HCT116 (cell line): ENCODE measurements around the gene SGK2. TPM values are rescaled to one million over a fixed set of nuclear protein-coding genes. Genes with fewer than 3 reads are reported as not detected.

ENCODE experiments used
- ATAC-seq: fragments of 200-7000 bp; cut with Tn5 transposase; 2 replicates; pipeline ENCODE4 v1.9.1; 2020; ENCODE audit warnings: mild to moderate bottlenecking, moderate library complexity
- BruUV-seq: library from RNA; stranded (reverse); fragments of 400-500 nt; replicated peaks from 2 replicates; lab custom pipeline; 2021; lab: Mats Ljungman, UMichigan
- CTCF ChIA-PET: fragments of 300-600 bp; sonication (Branson Sonifier 250); formaldehyde crosslinking; loops from one replicate; lab custom pipeline; 2021; ENCODE audit warnings: antibody characterized with exemption; lab: Charles Lee
- POLR2A ChIA-PET: fragments of 300-600, 350-600 bp; sonication (Branson Sonifier 250); formaldehyde crosslinking; loops from one replicate; lab custom pipeline; 2021; ENCODE audit warnings: antibody characterized with exemption; lab: Charles Lee
- RAD21 ChIA-PET, 2 experiments: fragments of 300-600 bp; sonication (Branson Sonifier 250); formaldehyde crosslinking; loops; one replicate each; lab custom pipeline; 2023; ENCODE audit warnings: low total read pairs in 2 of 2; ENCODE audit not compliant: uncharacterized antibody in 2 of 2, unreplicated experiment in 2 of 2, low non-redundant PET in 1 of 2; lab: Charles Lee
- DNase-seq: peaks from one replicate; pipeline ENCODE4 v3.0.0-alpha.2; 2010; ENCODE audit warnings: low read depth, low spot score
- H2AFZ ChIP-seq: fragments of 200-600 bp; shearing (Covaris generic), sonication (generic); 2 replicates; pipeline ENCODE4 v1.6.1; 2017; ENCODE audit warnings: low read depth, mixed run types, mixed read lengths, antibody characterized with exemption, low read length; ENCODE audit not compliant: poor library complexity, severe bottlenecking
- H3K27ac ChIP-seq: 2 replicates; pipeline ENCODE4 v1.5.1; 2012; ENCODE audit warnings: low read depth, low read length
- H3K27me3 ChIP-seq: fragments of 200-600 bp; sonication (generic); 2 replicates; pipeline ENCODE4 v1.6.1; 2016; ENCODE audit warnings: mixed run types, low read length, mixed read lengths; ENCODE audit not compliant: insufficient read depth
- H3K36me3 ChIP-seq, 2 experiments: fragments of 200-500 bp in 1 of 2; fragments of 200-600 bp in 1 of 2; sonication (Bioruptor generic) in 1 of 2; sonication (generic) in 1 of 2; 2 replicates each; pipeline versions ENCODE4 v1.5.1 to v1.6.1; 2014 to 2016; ENCODE audit warnings: low read length in 2 of 2, inconsistent platforms in 1 of 2, mixed read lengths in 1 of 2, mixed run types in 1 of 2; ENCODE audit not compliant: insufficient read depth in 2 of 2, control insufficient read depth in 1 of 2
- H3K4me1 ChIP-seq, 2 experiments: fragments of 200-600 bp in 1 of 2; sonication (generic) in 1 of 2; 2 replicates each; pipeline versions ENCODE4 v1.5.1 to v1.6.1; 2012 to 2017; ENCODE audit warnings: low read length in 2 of 2, inconsistent platforms in 1 of 2, mild to moderate bottlenecking in 1 of 2, mixed read lengths in 1 of 2, mixed run types in 1 of 2, moderate library complexity in 1 of 2; ENCODE audit not compliant: insufficient read depth in 2 of 2, control insufficient read depth in 1 of 2
- H3K4me2 ChIP-seq: fragments of 200-600 bp; sonication (generic); 2 replicates; pipeline ENCODE4 v1.6.1; 2017; ENCODE audit warnings: mixed run types, low read length, mixed read lengths
- H3K4me3 ChIP-seq, 2 experiments: fragments of 200-600 bp in 1 of 2; sonication (generic) in 1 of 2; replicated peaks in 1 of 2; 2 replicates each; pipeline ENCODE4 v1.5.1; 2011 to 2016; ENCODE audit warnings: low read length in 2 of 2, control low read depth in 1 of 2, low read depth in 1 of 2, mild to moderate bottlenecking in 1 of 2, mixed read lengths in 1 of 2, mixed run types in 1 of 2
- H3K79me2 ChIP-seq: fragments of 200-600 bp; sonication (generic); 2 replicates; pipeline ENCODE4 v1.6.1; 2017; ENCODE audit warnings: mild to moderate bottlenecking, mixed run types, low read length, moderate library complexity, mixed read lengths; ENCODE audit not compliant: insufficient read depth
- H3K9ac ChIP-seq: fragments of 200-600 bp; sonication (generic); 2 replicates; pipeline ENCODE4 v1.6.1; 2016; ENCODE audit warnings: low read length, mixed read lengths
- H3K9me2 ChIP-seq: fragments of 200-600 bp; sonication (generic), shearing (Covaris generic); 2 replicates; pipeline ENCODE4 v1.6.1; 2017; ENCODE audit warnings: mixed run types, mild to moderate bottlenecking, moderate library complexity; ENCODE audit not compliant: insufficient read depth
- H3K9me3 ChIP-seq, 2 experiments: fragments of 200-500 bp in 1 of 2; fragments of 200-600 bp in 1 of 2; sonication (Bioruptor generic) in 1 of 2; sonication (generic) in 1 of 2; 2 replicates each; pipeline ENCODE4 v1.6.1; 2014 to 2017; ENCODE audit warnings: low read length in 2 of 2, mixed read lengths in 2 of 2, inconsistent platforms in 1 of 2, low read depth in 1 of 2, mild to moderate bottlenecking in 1 of 2, mixed run types in 1 of 2, moderate library complexity in 1 of 2; ENCODE audit not compliant: control insufficient read depth in 1 of 2, insufficient read depth in 1 of 2
- H4K20me1 ChIP-seq: fragments of 200-600 bp; sonication (generic), shearing (Covaris generic); 2 replicates; pipeline ENCODE4 v1.6.1; 2017; ENCODE audit warnings: mixed run types, mild to moderate bottlenecking, moderate library complexity; ENCODE audit not compliant: insufficient read depth
- CEBPB ChIP-seq: IDR thresholded peaks from 2 replicates; pipeline ENCODE4 v1.6.1; 2012; ENCODE audit warnings: low read depth
- EGR1 ChIP-seq: IDR thresholded peaks from 2 replicates; pipeline ENCODE4 v1.6.1; 2012; ENCODE audit warnings: low read depth
- ELF1 ChIP-seq: IDR thresholded peaks from 2 replicates; pipeline ENCODE4 v1.6.1; 2012; ENCODE audit warnings: low read depth, borderline replicate concordance
- JUND ChIP-seq: IDR thresholded peaks from 2 replicates; pipeline ENCODE4 v1.6.1; 2012
- POLR2A ChIP-seq: IDR thresholded peaks from 2 replicates; pipeline ENCODE4 v1.7.0; 2011; ENCODE audit warnings: borderline replicate concordance; ENCODE audit not compliant: insufficient read depth, insufficient read length; ENCODE audit errors: extremely low read depth
- POLR2AphosphoS5 ChIP-seq: IDR thresholded peaks from 2 replicates; pipeline ENCODE4 v1.6.1; 2011; ENCODE audit warnings: mild to moderate bottlenecking, low read depth, low read length, moderate library complexity
- RAD21 ChIP-seq: IDR thresholded peaks from 2 replicates; pipeline ENCODE4 v1.6.1; 2012; ENCODE audit warnings: low read depth, mild to moderate bottlenecking
- SRF ChIP-seq: IDR thresholded peaks from 2 replicates; pipeline ENCODE4 v1.6.1; 2012; ENCODE audit warnings: low read depth
- TCF7L2 ChIP-seq: IDR thresholded peaks from 2 replicates; pipeline ENCODE4 v1.7.0; 2011; ENCODE audit warnings: borderline replicate concordance, inconsistent platforms; ENCODE audit not compliant: insufficient read depth, insufficient read length; ENCODE audit errors: extremely low read depth
- YY1 ChIP-seq: IDR thresholded peaks from 2 replicates; pipeline ENCODE4 v1.6.1; 2011; ENCODE audit warnings: low read length, low read depth, moderate library complexity, mild to moderate bottlenecking; ENCODE audit not compliant: insufficient replicate concordance; ENCODE audit errors: extremely low read depth
- ZNF274 ChIP-seq: fragments of 200-500 bp; sonication (Bioruptor generic); IDR thresholded peaks from 2 replicates; pipeline ENCODE4 v1.6.1; 2014; ENCODE audit warnings: mild to moderate bottlenecking, low read depth, low read length, inconsistent platforms
- intact Hi-C: fragments of 100-400 bp; cut with micrococcal nuclease; formaldehyde crosslinking; loops from 2 replicates; pipeline ENCODE4 v1.10.0; 2022
- total RNA-seq: library from RNA; stranded (reverse); gene quantifications from one replicate; pipeline ENCODE4 v1.2.1, GENCODE V29; 2021; ENCODE audit not compliant: unreplicated experiment
- TF ChIP-seq, protein P1 (sequence below), 3 experiments: fragments of 200-600 bp in 1 of 3; sonication (generic) in 1 of 3; IDR thresholded peaks in 2 of 3; conservative IDR thresholded peaks in 1 of 3; 2 replicates each; pipeline ENCODE4 v1.5.1; 2012 to 2017; ENCODE audit warnings: low read depth in 2 of 3, low read length in 2 of 3, antibody characterized with exemption in 1 of 3, borderline replicate concordance in 1 of 3, control low read depth in 1 of 3, mild to moderate bottlenecking in 1 of 3, mixed read lengths in 1 of 3, mixed run types in 1 of 3, moderate library complexity in 1 of 3; ENCODE audit not compliant: insufficient read depth in 1 of 3
- TF ChIP-seq, protein P2 (sequence below): IDR thresholded peaks from 2 replicates; pipeline ENCODE4 v1.6.1; 2012
- TF ChIP-seq, protein P3 (sequence below): IDR thresholded peaks from 2 replicates; pipeline ENCODE4 v1.6.1; 2011; ENCODE audit warnings: mild to moderate bottlenecking, low read length, moderate library complexity; ENCODE audit not compliant: insufficient replicate concordance; ENCODE audit errors: extremely low read depth
- TF ChIP-seq, protein P4 (sequence below): IDR thresholded peaks from 2 replicates; pipeline ENCODE4 v1.6.1; 2012; ENCODE audit warnings: low read depth

SGK2 gene
- total RNA-seq, 1 experiment from 2014 or later: 2.3 TPM

DNA sequence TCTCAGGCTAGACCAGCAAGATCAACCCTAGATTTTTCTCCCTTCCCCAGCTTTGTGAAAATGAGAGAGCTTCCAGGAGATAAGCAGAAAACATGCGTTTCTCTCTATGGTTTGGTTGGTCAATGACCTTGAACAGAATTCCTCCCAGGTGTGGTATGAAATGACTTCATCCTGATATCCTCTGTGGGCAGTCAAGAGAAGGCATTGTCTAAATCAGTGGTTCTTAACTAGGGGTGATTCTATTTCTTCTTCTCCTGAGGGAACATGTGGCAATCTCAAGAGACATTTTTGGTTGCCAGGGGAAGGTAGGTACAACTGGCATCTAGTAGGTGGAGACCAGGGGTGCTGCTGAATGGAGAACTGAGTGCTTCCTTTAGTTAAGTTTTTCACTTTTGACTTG is 44.3 kb downstream of the SGK2 start:
- BruUV-seq: no TSS peak
- TF ChIP-seq EGR1 (no peak), CEBPB (no peak), JUND (no peak), POLR2AphosphoS5 (no peak), SRF (no peak), POLR2A (no peak), RAD21 (no peak), YY1 (no peak), ZNF274 (no peak), ELF1 (no peak), TCF7L2 (no peak)
- TF ChIP-seq, protein P1, sequence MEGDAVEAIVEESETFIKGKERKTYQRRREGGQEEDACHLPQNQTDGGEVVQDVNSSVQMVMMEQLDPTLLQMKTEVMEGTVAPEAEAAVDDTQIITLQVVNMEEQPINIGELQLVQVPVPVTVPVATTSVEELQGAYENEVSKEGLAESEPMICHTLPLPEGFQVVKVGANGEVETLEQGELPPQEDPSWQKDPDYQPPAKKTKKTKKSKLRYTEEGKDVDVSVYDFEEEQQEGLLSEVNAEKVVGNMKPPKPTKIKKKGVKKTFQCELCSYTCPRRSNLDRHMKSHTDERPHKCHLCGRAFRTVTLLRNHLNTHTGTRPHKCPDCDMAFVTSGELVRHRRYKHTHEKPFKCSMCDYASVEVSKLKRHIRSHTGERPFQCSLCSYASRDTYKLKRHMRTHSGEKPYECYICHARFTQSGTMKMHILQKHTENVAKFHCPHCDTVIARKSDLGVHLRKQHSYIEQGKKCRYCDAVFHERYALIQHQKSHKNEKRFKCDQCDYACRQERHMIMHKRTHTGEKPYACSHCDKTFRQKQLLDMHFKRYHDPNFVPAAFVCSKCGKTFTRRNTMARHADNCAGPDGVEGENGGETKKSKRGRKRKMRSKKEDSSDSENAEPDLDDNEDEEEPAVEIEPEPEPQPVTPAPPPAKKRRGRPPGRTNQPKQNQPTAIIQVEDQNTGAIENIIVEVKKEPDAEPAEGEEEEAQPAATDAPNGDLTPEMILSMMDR (IDR thresholded peaks at IDR 0.05 in 2 of 3, conservative IDR thresholded peaks at IDR 0.05 in 1 of 3; ENCODE audit: borderline replicate concordance in 1 of 3, insufficient read depth in 1 of 3, low read depth in 2 of 3, low read length in 2 of 3): no peak
- TF ChIP-seq, protein P2, sequence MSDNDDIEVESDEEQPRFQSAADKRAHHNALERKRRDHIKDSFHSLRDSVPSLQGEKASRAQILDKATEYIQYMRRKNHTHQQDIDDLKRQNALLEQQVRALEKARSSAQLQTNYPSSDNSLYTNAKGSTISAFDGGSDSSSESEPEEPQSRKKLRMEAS: no peak
- TF ChIP-seq, protein P3, sequence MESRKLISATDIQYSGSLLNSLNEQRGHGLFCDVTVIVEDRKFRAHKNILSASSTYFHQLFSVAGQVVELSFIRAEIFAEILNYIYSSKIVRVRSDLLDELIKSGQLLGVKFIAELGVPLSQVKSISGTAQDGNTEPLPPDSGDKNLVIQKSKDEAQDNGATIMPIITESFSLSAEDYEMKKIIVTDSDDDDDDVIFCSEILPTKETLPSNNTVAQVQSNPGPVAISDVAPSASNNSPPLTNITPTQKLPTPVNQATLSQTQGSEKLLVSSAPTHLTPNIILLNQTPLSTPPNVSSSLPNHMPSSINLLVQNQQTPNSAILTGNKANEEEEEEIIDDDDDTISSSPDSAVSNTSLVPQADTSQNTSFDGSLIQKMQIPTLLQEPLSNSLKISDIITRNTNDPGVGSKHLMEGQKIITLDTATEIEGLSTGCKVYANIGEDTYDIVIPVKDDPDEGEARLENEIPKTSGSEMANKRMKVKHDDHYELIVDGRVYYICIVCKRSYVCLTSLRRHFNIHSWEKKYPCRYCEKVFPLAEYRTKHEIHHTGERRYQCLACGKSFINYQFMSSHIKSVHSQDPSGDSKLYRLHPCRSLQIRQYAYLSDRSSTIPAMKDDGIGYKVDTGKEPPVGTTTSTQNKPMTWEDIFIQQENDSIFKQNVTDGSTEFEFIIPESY: no peak
- TF ChIP-seq, protein P4, sequence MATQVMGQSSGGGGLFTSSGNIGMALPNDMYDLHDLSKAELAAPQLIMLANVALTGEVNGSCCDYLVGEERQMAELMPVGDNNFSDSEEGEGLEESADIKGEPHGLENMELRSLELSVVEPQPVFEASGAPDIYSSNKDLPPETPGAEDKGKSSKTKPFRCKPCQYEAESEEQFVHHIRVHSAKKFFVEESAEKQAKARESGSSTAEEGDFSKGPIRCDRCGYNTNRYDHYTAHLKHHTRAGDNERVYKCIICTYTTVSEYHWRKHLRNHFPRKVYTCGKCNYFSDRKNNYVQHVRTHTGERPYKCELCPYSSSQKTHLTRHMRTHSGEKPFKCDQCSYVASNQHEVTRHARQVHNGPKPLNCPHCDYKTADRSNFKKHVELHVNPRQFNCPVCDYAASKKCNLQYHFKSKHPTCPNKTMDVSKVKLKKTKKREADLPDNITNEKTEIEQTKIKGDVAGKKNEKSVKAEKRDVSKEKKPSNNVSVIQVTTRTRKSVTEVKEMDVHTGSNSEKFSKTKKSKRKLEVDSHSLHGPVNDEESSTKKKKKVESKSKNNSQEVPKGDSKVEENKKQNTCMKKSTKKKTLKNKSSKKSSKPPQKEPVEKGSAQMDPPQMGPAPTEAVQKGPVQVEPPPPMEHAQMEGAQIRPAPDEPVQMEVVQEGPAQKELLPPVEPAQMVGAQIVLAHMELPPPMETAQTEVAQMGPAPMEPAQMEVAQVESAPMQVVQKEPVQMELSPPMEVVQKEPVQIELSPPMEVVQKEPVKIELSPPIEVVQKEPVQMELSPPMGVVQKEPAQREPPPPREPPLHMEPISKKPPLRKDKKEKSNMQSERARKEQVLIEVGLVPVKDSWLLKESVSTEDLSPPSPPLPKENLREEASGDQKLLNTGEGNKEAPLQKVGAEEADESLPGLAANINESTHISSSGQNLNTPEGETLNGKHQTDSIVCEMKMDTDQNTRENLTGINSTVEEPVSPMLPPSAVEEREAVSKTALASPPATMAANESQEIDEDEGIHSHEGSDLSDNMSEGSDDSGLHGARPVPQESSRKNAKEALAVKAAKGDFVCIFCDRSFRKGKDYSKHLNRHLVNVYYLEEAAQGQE: no peak
- intact Hi-C loops: no loop called here
- no peaks in the 10 kb centered on the region for H3K4me1 ChIP-seq
- POLR2A ChIA-PET: no interaction called here
- no peak overlapping the region for H3K27ac ChIP-seq
- no peak overlapping the region for H3K4me3 ChIP-seq
- H3K9me2 ChIP-seq: no peaks in the 10 kb centered on the region
- H2AFZ ChIP-seq: no peak overlapping the region
- no peaks in the 10 kb centered on the region for H3K27me3 ChIP-seq
- RAD21 ChIA-PET: no interaction called here
- no peaks in the 10 kb centered on the region for H3K9me3 ChIP-seq
- peaks cover 0 to 16% of the 10 kb centered on the region in 2 experiments; a peak in 2 of 4 replicates for H3K36me3 ChIP-seq
- H3K79me2 ChIP-seq: no peaks in the 10 kb centered on the region
- no peak overlapping the region for H3K9ac ChIP-seq
- ATAC-seq (no peak), DNase-seq (no peak)
- H4K20me1 ChIP-seq: no peaks in the 10 kb centered on the region
- no peak overlapping the region for H3K4me2 ChIP-seq
- CTCF ChIA-PET: no interaction called here
